ENCODE results near the gene IRF3.

DNA sequence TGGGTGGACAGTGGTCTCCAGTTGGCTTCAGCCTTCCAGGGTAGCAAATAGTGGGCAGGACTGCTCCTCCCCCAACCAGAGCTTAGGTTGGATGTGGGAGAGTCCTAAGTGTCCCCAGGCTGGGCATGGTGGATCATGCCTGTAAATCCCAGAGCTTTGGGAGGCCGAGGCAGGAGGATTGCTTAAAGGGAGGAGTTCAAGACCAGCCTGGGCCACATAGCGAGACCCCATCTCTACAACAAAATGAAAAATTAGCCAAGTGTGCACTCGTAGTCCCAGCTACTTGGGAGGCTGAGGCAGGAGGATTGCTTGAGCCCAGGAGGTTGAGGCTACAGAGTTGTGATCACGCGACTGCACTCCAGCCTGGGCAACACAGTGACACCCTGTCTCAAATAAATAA is 33.1 kb downstream of the IRF3 start:
- TF ChIP-seq POLR2A (IDR thresholded peaks at IDR 0.05) (no peak), POLR2AphosphoS5 (IDR thresholded peaks at IDR 0.05) (no peak)
- TF ChIP-seq, protein P1, sequence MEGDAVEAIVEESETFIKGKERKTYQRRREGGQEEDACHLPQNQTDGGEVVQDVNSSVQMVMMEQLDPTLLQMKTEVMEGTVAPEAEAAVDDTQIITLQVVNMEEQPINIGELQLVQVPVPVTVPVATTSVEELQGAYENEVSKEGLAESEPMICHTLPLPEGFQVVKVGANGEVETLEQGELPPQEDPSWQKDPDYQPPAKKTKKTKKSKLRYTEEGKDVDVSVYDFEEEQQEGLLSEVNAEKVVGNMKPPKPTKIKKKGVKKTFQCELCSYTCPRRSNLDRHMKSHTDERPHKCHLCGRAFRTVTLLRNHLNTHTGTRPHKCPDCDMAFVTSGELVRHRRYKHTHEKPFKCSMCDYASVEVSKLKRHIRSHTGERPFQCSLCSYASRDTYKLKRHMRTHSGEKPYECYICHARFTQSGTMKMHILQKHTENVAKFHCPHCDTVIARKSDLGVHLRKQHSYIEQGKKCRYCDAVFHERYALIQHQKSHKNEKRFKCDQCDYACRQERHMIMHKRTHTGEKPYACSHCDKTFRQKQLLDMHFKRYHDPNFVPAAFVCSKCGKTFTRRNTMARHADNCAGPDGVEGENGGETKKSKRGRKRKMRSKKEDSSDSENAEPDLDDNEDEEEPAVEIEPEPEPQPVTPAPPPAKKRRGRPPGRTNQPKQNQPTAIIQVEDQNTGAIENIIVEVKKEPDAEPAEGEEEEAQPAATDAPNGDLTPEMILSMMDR (IDR thresholded peaks at IDR 0.05), result no peak
